HCT116 (cell line): ENCODE results near the gene VMP1. TPM values are rescaled to one million over a fixed set of nuclear protein-coding genes. Genes with fewer than 3 reads are reported as not detected.
A peak's percentile ranks its signal among the peaks of the same experiment; 100 is the strongest.

Experiments used
- ATAC-seq: fragments of 200-7000 bp; cut with Tn5 transposase; 2 replicates; pipeline ENCODE4 v1.9.1; 2020; ENCODE audit warnings: mild to moderate bottlenecking, moderate library complexity
- BruUV-seq: library from RNA; stranded (reverse); fragments of 400-500 nt; replicated peaks from 2 replicates; lab custom pipeline; 2021; lab: Mats Ljungman, UMichigan
- CTCF ChIA-PET: fragments of 300-600 bp; sonication (Branson Sonifier 250); formaldehyde crosslinking; loops from one replicate; lab custom pipeline; 2021; ENCODE audit warnings: antibody characterized with exemption; lab: Charles Lee
- POLR2A ChIA-PET: fragments of 300-600, 350-600 bp; sonication (Branson Sonifier 250); formaldehyde crosslinking; loops from one replicate; lab custom pipeline; 2021; ENCODE audit warnings: antibody characterized with exemption; lab: Charles Lee
- RAD21 ChIA-PET, 2 experiments: fragments of 300-600 bp; sonication (Branson Sonifier 250); formaldehyde crosslinking; loops; one replicate each; lab custom pipeline; 2023; ENCODE audit warnings: low total read pairs in 2 of 2; ENCODE audit not compliant: uncharacterized antibody in 2 of 2, unreplicated experiment in 2 of 2, low non-redundant PET in 1 of 2; lab: Charles Lee
- DNase-seq: peaks from one replicate; pipeline ENCODE4 v3.0.0-alpha.2; 2010; ENCODE audit warnings: low read depth, low spot score
- H2AFZ ChIP-seq: fragments of 200-600 bp; shearing (Covaris generic), sonication (generic); 2 replicates; pipeline ENCODE4 v1.6.1; 2017; ENCODE audit warnings: low read depth, mixed run types, mixed read lengths, antibody characterized with exemption, low read length; ENCODE audit not compliant: poor library complexity, severe bottlenecking
- H3K27ac ChIP-seq: 2 replicates; pipeline ENCODE4 v1.5.1; 2012; ENCODE audit warnings: low read depth, low read length
- H3K27me3 ChIP-seq: fragments of 200-600 bp; sonication (generic); 2 replicates; pipeline ENCODE4 v1.6.1; 2016; ENCODE audit warnings: mixed run types, low read length, mixed read lengths; ENCODE audit not compliant: insufficient read depth
- H3K36me3 ChIP-seq, 2 experiments: fragments of 200-500 bp in 1 of 2; fragments of 200-600 bp in 1 of 2; sonication (Bioruptor generic) in 1 of 2; sonication (generic) in 1 of 2; 2 replicates each; pipeline versions ENCODE4 v1.5.1 to v1.6.1; 2014 to 2016; ENCODE audit warnings: low read length in 2 of 2, inconsistent platforms in 1 of 2, mixed read lengths in 1 of 2, mixed run types in 1 of 2; ENCODE audit not compliant: insufficient read depth in 2 of 2, control insufficient read depth in 1 of 2
- H3K4me1 ChIP-seq, 2 experiments: fragments of 200-600 bp in 1 of 2; sonication (generic) in 1 of 2; 2 replicates each; pipeline versions ENCODE4 v1.5.1 to v1.6.1; 2012 to 2017; ENCODE audit warnings: low read length in 2 of 2, inconsistent platforms in 1 of 2, mild to moderate bottlenecking in 1 of 2, mixed read lengths in 1 of 2, mixed run types in 1 of 2, moderate library complexity in 1 of 2; ENCODE audit not compliant: insufficient read depth in 2 of 2, control insufficient read depth in 1 of 2
- H3K4me2 ChIP-seq: fragments of 200-600 bp; sonication (generic); 2 replicates; pipeline ENCODE4 v1.6.1; 2017; ENCODE audit warnings: mixed run types, low read length, mixed read lengths
- H3K4me3 ChIP-seq, 2 experiments: fragments of 200-600 bp in 1 of 2; sonication (generic) in 1 of 2; replicated peaks in 1 of 2; 2 replicates each; pipeline ENCODE4 v1.5.1; 2011 to 2016; ENCODE audit warnings: low read length in 2 of 2, control low read depth in 1 of 2, low read depth in 1 of 2, mild to moderate bottlenecking in 1 of 2, mixed read lengths in 1 of 2, mixed run types in 1 of 2
- H3K79me2 ChIP-seq: fragments of 200-600 bp; sonication (generic); 2 replicates; pipeline ENCODE4 v1.6.1; 2017; ENCODE audit warnings: mild to moderate bottlenecking, mixed run types, low read length, moderate library complexity, mixed read lengths; ENCODE audit not compliant: insufficient read depth
- H3K9ac ChIP-seq: fragments of 200-600 bp; sonication (generic); 2 replicates; pipeline ENCODE4 v1.6.1; 2016; ENCODE audit warnings: low read length, mixed read lengths
- H3K9me2 ChIP-seq: fragments of 200-600 bp; sonication (generic), shearing (Covaris generic); 2 replicates; pipeline ENCODE4 v1.6.1; 2017; ENCODE audit warnings: mixed run types, mild to moderate bottlenecking, moderate library complexity; ENCODE audit not compliant: insufficient read depth
- H3K9me3 ChIP-seq, 2 experiments: fragments of 200-500 bp in 1 of 2; fragments of 200-600 bp in 1 of 2; sonication (Bioruptor generic) in 1 of 2; sonication (generic) in 1 of 2; 2 replicates each; pipeline ENCODE4 v1.6.1; 2014 to 2017; ENCODE audit warnings: low read length in 2 of 2, mixed read lengths in 2 of 2, inconsistent platforms in 1 of 2, low read depth in 1 of 2, mild to moderate bottlenecking in 1 of 2, mixed run types in 1 of 2, moderate library complexity in 1 of 2; ENCODE audit not compliant: control insufficient read depth in 1 of 2, insufficient read depth in 1 of 2
- H4K20me1 ChIP-seq: fragments of 200-600 bp; sonication (generic), shearing (Covaris generic); 2 replicates; pipeline ENCODE4 v1.6.1; 2017; ENCODE audit warnings: mixed run types, mild to moderate bottlenecking, moderate library complexity; ENCODE audit not compliant: insufficient read depth
- CBX3 ChIP-seq: IDR thresholded peaks from 2 replicates; pipeline ENCODE4 v1.6.1; 2012; ENCODE audit warnings: low read depth
- CEBPB ChIP-seq: IDR thresholded peaks from 2 replicates; pipeline ENCODE4 v1.6.1; 2012; ENCODE audit warnings: low read depth
- CTCF ChIP-seq, 3 experiments: fragments of 200-600 bp in 1 of 3; sonication (generic) in 1 of 3; IDR thresholded peaks in 2 of 3; conservative IDR thresholded peaks in 1 of 3; 2 replicates each; pipeline ENCODE4 v1.5.1; 2012 to 2017; ENCODE audit warnings: low read depth in 2 of 3, low read length in 2 of 3, antibody characterized with exemption in 1 of 3, borderline replicate concordance in 1 of 3, control low read depth in 1 of 3, mild to moderate bottlenecking in 1 of 3, mixed read lengths in 1 of 3, mixed run types in 1 of 3, moderate library complexity in 1 of 3; ENCODE audit not compliant: insufficient read depth in 1 of 3
- EGR1 ChIP-seq: IDR thresholded peaks from 2 replicates; pipeline ENCODE4 v1.6.1; 2012; ENCODE audit warnings: low read depth
- EZH2 ChIP-seq: fragments of 200-600 bp; sonication (generic); IDR thresholded peaks from 2 replicates; pipeline ENCODE4 v1.6.1; 2017; ENCODE audit warnings: antibody characterized with exemption, mixed run types
- EZH2phosphoT487 ChIP-seq: fragments of 200-600 bp; IDR thresholded peaks from 2 replicates; pipeline ENCODE4 v1.6.1; 2018; ENCODE audit warnings: antibody characterized with exemption, borderline replicate concordance
- FOSL1 ChIP-seq: IDR thresholded peaks from 2 replicates; pipeline ENCODE4 v1.6.1; 2012; ENCODE audit warnings: low read depth
- MAX ChIP-seq: IDR thresholded peaks from 2 replicates; pipeline ENCODE4 v1.6.1; 2012
- POLR2A ChIP-seq: IDR thresholded peaks from 2 replicates; pipeline ENCODE4 v1.7.0; 2011; ENCODE audit warnings: borderline replicate concordance; ENCODE audit not compliant: insufficient read depth, insufficient read length; ENCODE audit errors: extremely low read depth
- POLR2AphosphoS5 ChIP-seq: IDR thresholded peaks from 2 replicates; pipeline ENCODE4 v1.6.1; 2011; ENCODE audit warnings: mild to moderate bottlenecking, low read depth, low read length, moderate library complexity
- SP1 ChIP-seq: IDR thresholded peaks from 2 replicates; pipeline ENCODE4 v1.6.1; 2012; ENCODE audit warnings: low read depth
- YY1 ChIP-seq: IDR thresholded peaks from 2 replicates; pipeline ENCODE4 v1.6.1; 2011; ENCODE audit warnings: low read length, low read depth, moderate library complexity, mild to moderate bottlenecking; ENCODE audit not compliant: insufficient replicate concordance; ENCODE audit errors: extremely low read depth
- ZFX ChIP-seq: fragments of 450-650 bp; IDR thresholded peaks from 2 replicates; pipeline ENCODE4 v1.6.1; 2017
- intact Hi-C: fragments of 100-400 bp; cut with micrococcal nuclease; formaldehyde crosslinking; loops from 2 replicates; pipeline ENCODE4 v1.10.0; 2022
- total RNA-seq: library from RNA; stranded (reverse); gene quantifications from one replicate; pipeline ENCODE4 v1.2.1, GENCODE V29; 2021; ENCODE audit not compliant: unreplicated experiment

VMP1 gene
- total RNA-seq, 1 experiment from 2014 or later = 366 TPM

DNA sequence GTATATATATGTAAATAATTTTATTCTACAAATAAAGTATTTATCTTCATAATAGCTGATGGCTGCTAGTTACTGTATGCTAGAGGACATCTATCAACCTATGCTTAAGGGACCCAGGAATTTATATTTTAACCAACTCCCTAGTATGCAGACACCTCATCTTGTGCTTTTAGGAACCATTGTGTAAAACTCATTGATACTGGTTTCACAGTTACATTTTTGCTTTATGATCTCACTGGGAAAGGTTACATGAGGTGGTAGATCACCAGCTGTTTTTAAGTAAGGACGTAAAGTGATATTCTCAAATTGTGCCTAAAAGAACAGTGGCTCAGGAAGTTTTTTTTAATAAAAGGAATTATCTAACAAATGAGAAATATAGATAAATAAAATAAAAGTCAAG lies 56.4 kb downstream of the VMP1 start (continued):
- TF ChIP-seq YY1 (no peak), POLR2A (no peak)

DNA sequence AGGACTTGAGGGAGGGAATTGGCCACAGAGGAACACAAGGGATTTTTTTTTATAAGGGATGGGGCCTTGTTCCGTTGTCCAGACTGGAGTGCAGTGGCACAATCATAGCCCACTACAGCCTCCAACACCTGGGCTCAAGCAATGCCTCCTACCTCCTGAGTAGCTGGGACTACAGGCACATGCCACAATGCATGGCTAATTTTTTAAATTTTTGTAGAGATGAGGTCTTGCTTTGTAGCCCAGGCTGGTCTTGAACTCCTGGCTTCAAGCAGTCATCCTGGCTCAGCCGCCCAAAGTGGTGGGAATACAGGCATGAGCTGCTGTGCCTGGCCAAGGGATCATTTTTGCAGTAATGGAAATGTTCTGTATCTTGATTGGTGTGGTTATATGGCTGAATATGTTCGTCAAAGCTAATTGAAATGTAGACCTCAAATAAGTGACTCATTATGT lies 56.9 kb downstream of the VMP1 start:
- peaks cover 0 to 26% of the 10 kb centered on the region in 2 experiments; a peak in 2 of 4 replicates for H3K36me3 ChIP-seq
- peak; percentile 18; the same call in 1 of the 2 replicates for ATAC-seq
- CTCF ChIA-PET = interaction anchor here (0.9 to 1.1 kb wide), 2 partner anchors 10 to 11 kb away, joined by 3 to 5 read pairs; no protein-coding TSS in a partner anchor
- H3K4me3 ChIP-seq = no peak overlapping the region
- RAD21 ChIA-PET = no interaction called here
- H3K9me3 ChIP-seq = no peaks in the 10 kb centered on the region
- no peak for TF ChIP-seq EGR1
- no peak; the same call in 1 of the 2 replicates for TF ChIP-seq MAX
- no peak for TF ChIP-seq EZH2phosphoT487
- no peak for TF ChIP-seq POLR2A
- TF ChIP-seq POLR2AphosphoS5 = no peak
- no peak for TF ChIP-seq FOSL1
- no peak for TF ChIP-seq ZFX
- no peak for TF ChIP-seq EZH2
- no peak for TF ChIP-seq CTCF (IDR thresholded peaks at IDR 0.05 in 2 of 3, conservative IDR thresholded peaks at IDR 0.05 in 1 of 3; ENCODE audit: borderline replicate concordance in 1 of 3, insufficient read depth in 1 of 3, low read depth in 2 of 3, low read length in 2 of 3)
- TF ChIP-seq CEBPB = no peak
- TF ChIP-seq SP1 = no peak
- no peak for TF ChIP-seq CBX3
- peaks cover 39% of the 10 kb centered on the region for H3K79me2 ChIP-seq
- H3K27me3 ChIP-seq = no peaks in the 10 kb centered on the region
- H3K9ac ChIP-seq = peak overlapping the region; percentile 66
- peaks cover 57 to 78% of the 10 kb centered on the region in 2 experiments for H3K4me1 ChIP-seq
- no TSS peak for BruUV-seq
- peak overlapping the region; percentile 60 for H3K4me2 ChIP-seq
- POLR2A ChIA-PET = interaction anchor here (0.7 to 9.8 kb wide), 5 partner anchors 10 to 76 kb away, joined by 3 to 132 read pairs (median 8); no protein-coding TSS in a partner anchor
- H4K20me1 ChIP-seq = no peaks in the 10 kb centered on the region
- no peaks in the 10 kb centered on the region for H3K9me2 ChIP-seq
- H3K27ac ChIP-seq = peak overlapping the region; percentile 84
- intact Hi-C loops = no loop called here
- H2AFZ ChIP-seq = no peak overlapping the region
- no peak for DNase-seq
